GM12878 (cell line): ENCODE measurements around the gene ARL4D. TPM values are rescaled to one million over a fixed set of nuclear protein-coding genes. Genes with fewer than 3 reads are reported as not detected.

ENCODE experiments used
- ATAC-seq: fragments of 200-7000 bp; cut with Tn5 transposase; 3 replicates; pipeline ENCODE4 v1.9.1; 2020; ENCODE audit warnings: mild to moderate bottlenecking, moderate library complexity
- BruUV-seq: library from RNA; stranded (reverse); fragments of 400-500 nt; replicated peaks from 2 replicates; lab custom pipeline; 2021; lab: Mats Ljungman, UMichigan
- CTCF ChIA-PET: fragments of 300-600 bp; sonication (Branson Sonifier 250); formaldehyde crosslinking; extraction: SDS; loops from one replicate; lab custom pipeline; 2021; ENCODE audit warnings: inconsistent platforms; lab: Yijun Ruan, JAX
- POLR2A ChIA-PET: fragments of 350-600 bp; formaldehyde crosslinking; extraction: SDS; loops from one replicate; lab custom pipeline; 2021; ENCODE audit warnings: inconsistent platforms; lab: Charles Lee
- RAD21 ChIA-PET: fragments of 300-600 bp; sonication (Branson Sonifier 250); formaldehyde crosslinking; loops from one replicate; lab custom pipeline; 2023; ENCODE audit warnings: antibody characterized with exemption; ENCODE audit not compliant: unreplicated experiment; lab: Charles Lee
- SMC1A ChIA-PET: fragments of 300-600 bp; sonication (Branson Sonifier 250); formaldehyde crosslinking; loops from one replicate; lab custom pipeline; 2023; ENCODE audit not compliant: unreplicated experiment, uncharacterized antibody; lab: Charles Lee
- DNase-seq: peaks from one replicate; pipeline ENCODE4 v3.0.0-alpha.2; 2011; ENCODE audit warnings: low read depth, low spot score
- FAIRE-seq: peaks from 3 replicates; lab custom pipeline; 2011; peaks lifted over from hg19 to GRCh38; lab: Jason Lieb, UNC
- H2AFZ ChIP-seq: 2 replicates; pipeline ENCODE4 v1.6.0; 2011; ENCODE audit warnings: low read depth, low read length, control low read depth; ENCODE audit not compliant: control insufficient read depth
- H3K27ac ChIP-seq: 2 replicates; pipeline ENCODE4 v1.5.1; 2011; ENCODE audit warnings: control low read depth; ENCODE audit not compliant: control insufficient read depth, insufficient read depth
- H3K27me3 ChIP-seq, 2 experiments: replicated peaks in 1 of 2; 2 replicates each; pipeline versions ENCODE4 v1.6.0 to v1.6.1; 2011; ENCODE audit warnings: low read length in 1 of 2; ENCODE audit not compliant: control insufficient read depth in 2 of 2, insufficient read depth in 2 of 2
- H3K36me3 ChIP-seq, 2 experiments: 2 replicates each; pipeline ENCODE4 v1.5.1; 2011; ENCODE audit warnings: low read length in 1 of 2; ENCODE audit not compliant: control insufficient read depth in 2 of 2, insufficient read depth in 2 of 2
- H3K4me1 ChIP-seq: 2 replicates; pipeline ENCODE4 v1.6.1; 2011; ENCODE audit warnings: mild to moderate bottlenecking, low read length, moderate library complexity, mixed read lengths; ENCODE audit not compliant: control insufficient read depth, insufficient read depth
- H3K4me2 ChIP-seq: 2 replicates; pipeline ENCODE4 v1.6.0; 2011; ENCODE audit warnings: control low read depth; ENCODE audit not compliant: control insufficient read depth, insufficient read depth
- H3K4me3 ChIP-seq: fragments of 200-600 bp; sonication (generic); 2 replicates; pipeline ENCODE4 v1.5.1; 2016
- H3K79me2 ChIP-seq: 2 replicates; pipeline ENCODE4 v1.6.0; 2011; ENCODE audit warnings: low read length; ENCODE audit not compliant: control insufficient read depth, insufficient read depth
- H3K9ac ChIP-seq: 2 replicates; pipeline ENCODE4 v1.8.0; 2011; ENCODE audit warnings: low read length, control low read depth, mixed read lengths; ENCODE audit not compliant: control insufficient read depth, insufficient read depth
- H3K9me3 ChIP-seq: replicated peaks from 3 replicates; pipeline ENCODE4 v1.5.1; 2011; ENCODE audit warnings: mild to moderate bottlenecking, low read length; ENCODE audit not compliant: control insufficient read depth, insufficient read depth
- H4K20me1 ChIP-seq: 2 replicates; pipeline ENCODE4 v1.6.0; 2011; ENCODE audit not compliant: control insufficient read depth, insufficient read depth
- ASH2L ChIP-seq: fragments of 300-600, 200-600 bp; sonication (generic); IDR thresholded peaks from 2 replicates; pipeline ENCODE4 v1.6.1; 2017; ENCODE audit warnings: low read depth, mild to moderate bottlenecking, borderline replicate concordance
- BACH1 ChIP-seq: fragments of 450-650 bp; IDR thresholded peaks from 2 replicates; pipeline ENCODE4 v1.6.1; 2017; ENCODE audit warnings: mild to moderate bottlenecking, borderline replicate concordance
- BHLHE40 ChIP-seq, 2 experiments: fragments of 450-650 bp in 1 of 2; IDR thresholded peaks; 2 replicates each; pipeline ENCODE4 v1.6.1; 2011 to 2017; ENCODE audit warnings: low read depth in 2 of 2, borderline replicate concordance in 1 of 2, improper control_type of control experiment in 1 of 2, low read length in 1 of 2, mild to moderate bottlenecking in 1 of 2
- MEF2A ChIP-seq: IDR thresholded peaks from 2 replicates; pipeline ENCODE4 v1.6.1; 2011; ENCODE audit warnings: low read depth, mild to moderate bottlenecking, low read length, moderate library complexity; ENCODE audit not compliant: insufficient read depth
- PAX8 ChIP-seq: fragments of 450-650 bp; IDR thresholded peaks from 2 replicates; pipeline ENCODE4 v1.6.1; 2017; ENCODE audit warnings: mild to moderate bottlenecking, moderate library complexity
- RCOR1 ChIP-seq: conservative IDR thresholded peaks from 2 replicates; pipeline ENCODE4 v1.6.1; 2012; ENCODE audit warnings: low read depth, low read length, improper control_type of control experiment
- SIX5 ChIP-seq: IDR thresholded peaks from 2 replicates; pipeline ENCODE4 v1.6.1; 2011; ENCODE audit warnings: mild to moderate bottlenecking, low read depth, low read length, moderate library complexity; ENCODE audit not compliant: severe bottlenecking
- WRNIP1 ChIP-seq: IDR thresholded peaks from 2 replicates; pipeline ENCODE4 v1.6.1; 2011; ENCODE audit warnings: low read depth, low read length, improper control_type of control experiment, borderline replicate concordance
- ZZZ3 ChIP-seq: IDR thresholded peaks from 2 replicates; pipeline ENCODE4 v1.6.1; 2011; ENCODE audit warnings: low read depth; ENCODE audit not compliant: control insufficient read depth, insufficient read length
- whole genome bisulfite sequencing: methylation state at CpG from one replicate; pipeline ENCODE4 v1.1.6; 2016; ENCODE audit warnings: low lambda C conversion rate; ENCODE audit not compliant: insufficient replicate concordance, insufficient coverage; ENCODE audit errors: missing lambda C conversion rate; 5-methylcytosine and 5-hydroxymethylcytosine counted together
- in situ Hi-C: fragments of 300-500 bp; cut with MboI; formaldehyde crosslinking; loops from 9 replicates; pipeline ENCODE4 v1.14.3; 2018; ENCODE audit warnings: mixed read lengths
- intact Hi-C: fragments of 100-400 bp; cut with micrococcal nuclease; formaldehyde crosslinking; loops from one replicate; pipeline ENCODE4 v1.14.2; 2022; ENCODE audit not compliant: unreplicated experiment
- polyA plus RNA-seq, 11 experiments: library from polyadenylated mRNA; depleted of rRNA in 4 of 11; unstranded in 6 of 11; stranded (reverse) in 5 of 11; fragments of >200 nt; fragmentation: Nextera tagmentation in 4 of 11; fragmentation: Illumina TruSeq in 1 of 11; extraction: Ambion mirVana in 4 of 11; extraction: Trizol in 1 of 11; gene quantifications; 1 replicate in 1 of 11; 2 replicates in 10 of 11; pipeline versions ENCODE4 v1.2.1 to v1.2.3, GENCODE V29; 2011 to 2016; ENCODE audit warnings: inconsistent platforms in 2 of 11, missing spikeins in 2 of 11, low read depth in 1 of 11
- total RNA-seq, 4 experiments: library from RNA; depleted of rRNA in 3 of 4; stranded (reverse); fragments of >200 nt in 3 of 4; fragmentation: Illumina TruSeq in 1 of 4; extraction: Trizol in 1 of 4; gene quantifications; 2 replicates each; pipeline versions ENCODE4 v1.2.1 to v1.2.3, GENCODE V29; 2013 to 2021
- TF ChIP-seq, protein P1 (sequence below): IDR thresholded peaks from 2 replicates; pipeline ENCODE4 v1.6.1; 2011; ENCODE audit warnings: mild to moderate bottlenecking, low read depth, low read length, moderate library complexity; ENCODE audit not compliant: insufficient replicate concordance
- TF ChIP-seq, protein P2 (sequence below): fragments of 450-650 bp; IDR thresholded peaks from 2 replicates; pipeline ENCODE4 v1.6.1; 2017; ENCODE audit warnings: antibody characterized with exemption, mild to moderate bottlenecking, moderate library complexity
- TF ChIP-seq, protein P3 (sequence below): fragments of 450-650 bp; IDR thresholded peaks from 2 replicates; pipeline ENCODE4 v1.6.1; 2017; ENCODE audit warnings: borderline replicate concordance

ARL4D gene
- total and polyA plus RNA-seq, 10 of the 15 experiments (the other 5 are each of a cell fraction or from before 2014, with no cell fraction given) = 0.10 to 1.5 (median 0.75) TPM

DNA sequence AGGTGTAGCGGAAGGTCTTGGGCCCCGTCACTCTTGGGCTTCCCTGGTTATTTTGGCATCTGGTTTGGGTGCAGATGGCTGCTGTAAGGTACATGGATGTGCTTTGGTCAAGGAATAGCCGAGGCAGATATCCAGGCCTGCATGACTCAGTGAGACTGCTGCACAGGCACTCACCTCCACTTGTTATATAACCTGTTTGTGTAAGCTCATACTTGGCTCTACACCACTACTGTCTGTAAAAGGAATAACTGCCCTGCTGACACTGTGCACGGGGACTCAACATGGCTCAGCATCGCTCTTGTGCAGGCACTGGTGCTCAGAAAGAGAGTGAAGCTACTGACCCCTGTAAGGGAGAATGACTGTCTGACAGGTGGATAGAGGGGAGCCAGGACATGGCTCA is 42.3 kb upstream of the ARL4D start:
- Histone ChIP-seq H3K9me3 (no peaks in the 10 kb centered on the region), H4K20me1 (no peaks in the 10 kb centered on the region), H2AFZ (no peak overlapping the region), H3K4me3 (no peak overlapping the region), H3K27me3 (no peaks in the 10 kb centered on the region), H3K27ac (no peak overlapping the region), H3K4me2 (no peak overlapping the region), H3K9ac (no peak overlapping the region), H3K4me1 (no peaks in the 10 kb centered on the region), H3K79me2 (no peaks in the 10 kb centered on the region), H3K36me3 (peaks cover 0 to 4% of the 10 kb centered on the region in 2 experiments; a peak in 1 of 4 replicates)
- intact Hi-C loops = no loop called here
- SMC1A ChIA-PET = no interaction called here
- WGBS = 68% methylated on average over 5 of the region's 5 CpGs
- DNase-seq = no peak
- RAD21 ChIA-PET = no interaction called here
- CTCF ChIA-PET = interaction anchor here (1.1 to 2.2 kb wide), 4 partner anchors 22 to 128 kb away, joined by 4 to 6 read pairs (median 5); partner anchors contain the start of gene DHX8
- in situ Hi-C loops = loop anchor here (25.0 kb wide), 1 partner anchor 1669 kb away; the partner anchor contains the start of gene EIF1
- POLR2A ChIA-PET = no interaction called here
- TF ChIP-seq BACH1 = no peak
- TF ChIP-seq, protein P1, sequence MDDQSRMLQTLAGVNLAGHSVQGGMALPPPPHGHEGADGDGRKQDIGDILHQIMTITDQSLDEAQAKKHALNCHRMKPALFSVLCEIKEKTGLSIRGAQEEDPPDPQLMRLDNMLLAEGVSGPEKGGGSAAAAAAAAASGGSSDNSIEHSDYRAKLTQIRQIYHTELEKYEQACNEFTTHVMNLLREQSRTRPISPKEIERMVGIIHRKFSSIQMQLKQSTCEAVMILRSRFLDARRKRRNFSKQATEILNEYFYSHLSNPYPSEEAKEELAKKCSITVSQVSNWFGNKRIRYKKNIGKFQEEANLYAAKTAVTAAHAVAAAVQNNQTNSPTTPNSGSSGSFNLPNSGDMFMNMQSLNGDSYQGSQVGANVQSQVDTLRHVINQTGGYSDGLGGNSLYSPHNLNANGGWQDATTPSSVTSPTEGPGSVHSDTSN = peak; percentile 14
- TF ChIP-seq ZZZ3 = no peak
- TF ChIP-seq ASH2L = no peak
- FAIRE-seq = no peak
- ATAC-seq = no peak
- BruUV-seq = no TSS peak

DNA sequence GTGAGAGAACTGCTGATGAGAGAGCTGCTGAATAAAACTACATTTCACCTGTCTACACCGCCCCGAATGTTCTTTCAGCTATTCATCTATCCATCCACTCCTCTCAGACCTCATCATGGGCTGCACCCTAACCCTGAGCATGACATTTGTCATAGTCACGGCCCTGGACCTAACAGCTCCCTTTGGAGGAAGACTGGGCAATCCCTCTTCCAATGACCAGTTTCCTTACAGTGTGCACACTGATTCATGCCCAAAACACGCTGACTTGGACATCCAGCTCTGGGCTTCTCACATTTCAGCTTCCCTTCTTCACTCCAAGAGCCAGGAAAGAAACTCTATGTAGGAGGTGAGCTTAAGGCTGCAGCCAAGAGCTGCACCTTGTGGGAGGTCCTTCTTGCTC is 41.8 kb upstream of the ARL4D start:
- FAIRE-seq (no peak), DNase-seq (no peak), ATAC-seq (no peak)
- WGBS = 52% methylated on average over 4 of the region's 4 CpGs
- H3K27me3 ChIP-seq = no peaks in the 10 kb centered on the region
- H4K20me1 ChIP-seq = no peaks in the 10 kb centered on the region
- no peak overlapping the region for H2AFZ ChIP-seq
- H3K36me3 ChIP-seq = peaks cover 0 to 4% of the 10 kb centered on the region in 2 experiments; a peak in 1 of 4 replicates
- ChIA-PET CTCF (interaction anchor here (1.1 to 2.2 kb wide), 4 partner anchors 22 to 127 kb away, joined by 4 to 6 read pairs (median 5); partner anchors contain the start of gene DHX8), RAD21 (no interaction called here), POLR2A (no interaction called here), SMC1A (no interaction called here)
- in situ Hi-C loops = loop anchor here (25.0 kb wide), 1 partner anchor 1670 kb away; the partner anchor contains the start of gene EIF1
- BruUV-seq = no TSS peak
- H3K27ac ChIP-seq = no peak overlapping the region
- no peak overlapping the region for H3K4me2 ChIP-seq
- H3K9me3 ChIP-seq = no peaks in the 10 kb centered on the region
- H3K9ac ChIP-seq = no peak overlapping the region
- intact Hi-C loops = no loop called here
- no peak overlapping the region for H3K4me3 ChIP-seq
- H3K79me2 ChIP-seq = no peaks in the 10 kb centered on the region
- H3K4me1 ChIP-seq = no peaks in the 10 kb centered on the region
- no peak for TF ChIP-seq BHLHE40 (IDR thresholded peaks at IDR 0.05; ENCODE audit: borderline replicate concordance in 1 of 2, low read depth in 2 of 2, low read length in 1 of 2)
- TF ChIP-seq SIX5 = no peak
- TF ChIP-seq RCOR1 = no peak
- TF ChIP-seq, protein P2, sequence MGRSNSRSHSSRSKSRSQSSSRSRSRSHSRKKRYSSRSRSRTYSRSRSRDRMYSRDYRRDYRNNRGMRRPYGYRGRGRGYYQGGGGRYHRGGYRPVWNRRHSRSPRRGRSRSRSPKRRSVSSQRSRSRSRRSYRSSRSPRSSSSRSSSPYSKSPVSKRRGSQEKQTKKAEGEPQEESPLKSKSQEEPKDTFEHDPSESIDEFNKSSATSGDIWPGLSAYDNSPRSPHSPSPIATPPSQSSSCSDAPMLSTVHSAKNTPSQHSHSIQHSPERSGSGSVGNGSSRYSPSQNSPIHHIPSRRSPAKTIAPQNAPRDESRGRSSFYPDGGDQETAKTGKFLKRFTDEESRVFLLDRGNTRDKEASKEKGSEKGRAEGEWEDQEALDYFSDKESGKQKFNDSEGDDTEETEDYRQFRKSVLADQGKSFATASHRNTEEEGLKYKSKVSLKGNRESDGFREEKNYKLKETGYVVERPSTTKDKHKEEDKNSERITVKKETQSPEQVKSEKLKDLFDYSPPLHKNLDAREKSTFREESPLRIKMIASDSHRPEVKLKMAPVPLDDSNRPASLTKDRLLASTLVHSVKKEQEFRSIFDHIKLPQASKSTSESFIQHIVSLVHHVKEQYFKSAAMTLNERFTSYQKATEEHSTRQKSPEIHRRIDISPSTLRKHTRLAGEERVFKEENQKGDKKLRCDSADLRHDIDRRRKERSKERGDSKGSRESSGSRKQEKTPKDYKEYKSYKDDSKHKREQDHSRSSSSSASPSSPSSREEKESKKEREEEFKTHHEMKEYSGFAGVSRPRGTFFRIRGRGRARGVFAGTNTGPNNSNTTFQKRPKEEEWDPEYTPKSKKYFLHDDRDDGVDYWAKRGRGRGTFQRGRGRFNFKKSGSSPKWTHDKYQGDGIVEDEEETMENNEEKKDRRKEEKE = no peak
- TF ChIP-seq, protein P3, sequence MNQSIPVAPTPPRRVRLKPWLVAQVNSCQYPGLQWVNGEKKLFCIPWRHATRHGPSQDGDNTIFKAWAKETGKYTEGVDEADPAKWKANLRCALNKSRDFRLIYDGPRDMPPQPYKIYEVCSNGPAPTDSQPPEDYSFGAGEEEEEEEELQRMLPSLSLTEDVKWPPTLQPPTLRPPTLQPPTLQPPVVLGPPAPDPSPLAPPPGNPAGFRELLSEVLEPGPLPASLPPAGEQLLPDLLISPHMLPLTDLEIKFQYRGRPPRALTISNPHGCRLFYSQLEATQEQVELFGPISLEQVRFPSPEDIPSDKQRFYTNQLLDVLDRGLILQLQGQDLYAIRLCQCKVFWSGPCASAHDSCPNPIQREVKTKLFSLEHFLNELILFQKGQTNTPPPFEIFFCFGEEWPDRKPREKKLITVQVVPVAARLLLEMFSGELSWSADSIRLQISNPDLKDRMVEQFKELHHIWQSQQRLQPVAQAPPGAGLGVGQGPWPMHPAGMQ = no peak
- no peak for TF ChIP-seq MEF2A
- TF ChIP-seq PAX8 = no peak
- no peak for TF ChIP-seq WRNIP1
